HCT116 (cell line): ENCODE measurements around the gene RECK. TPM values are rescaled to one million over a fixed set of nuclear protein-coding genes. Genes with fewer than 3 reads are reported as not detected.

Experiments used
- ATAC-seq: fragments of 200-7000 bp; cut with Tn5 transposase; 2 replicates; pipeline ENCODE4 v1.9.1; 2020; ENCODE audit warnings: mild to moderate bottlenecking, moderate library complexity
- BruUV-seq: library from RNA; stranded (reverse); fragments of 400-500 nt; replicated peaks from 2 replicates; lab custom pipeline; 2021; lab: Mats Ljungman, UMichigan
- CTCF ChIA-PET: fragments of 300-600 bp; sonication (Branson Sonifier 250); formaldehyde crosslinking; loops from one replicate; lab custom pipeline; 2021; ENCODE audit warnings: antibody characterized with exemption; lab: Charles Lee
- POLR2A ChIA-PET: fragments of 300-600, 350-600 bp; sonication (Branson Sonifier 250); formaldehyde crosslinking; loops from one replicate; lab custom pipeline; 2021; ENCODE audit warnings: antibody characterized with exemption; lab: Charles Lee
- RAD21 ChIA-PET, 2 experiments: fragments of 300-600 bp; sonication (Branson Sonifier 250); formaldehyde crosslinking; loops; one replicate each; lab custom pipeline; 2023; ENCODE audit warnings: low total read pairs in 2 of 2; ENCODE audit not compliant: uncharacterized antibody in 2 of 2, unreplicated experiment in 2 of 2, low non-redundant PET in 1 of 2; lab: Charles Lee
- DNase-seq: peaks from one replicate; pipeline ENCODE4 v3.0.0-alpha.2; 2010; ENCODE audit warnings: low read depth, low spot score
- H2AFZ ChIP-seq: fragments of 200-600 bp; shearing (Covaris generic), sonication (generic); 2 replicates; pipeline ENCODE4 v1.6.1; 2017; ENCODE audit warnings: low read depth, mixed run types, mixed read lengths, antibody characterized with exemption, low read length; ENCODE audit not compliant: poor library complexity, severe bottlenecking
- H3K27ac ChIP-seq: 2 replicates; pipeline ENCODE4 v1.5.1; 2012; ENCODE audit warnings: low read depth, low read length
- H3K27me3 ChIP-seq: fragments of 200-600 bp; sonication (generic); 2 replicates; pipeline ENCODE4 v1.6.1; 2016; ENCODE audit warnings: mixed run types, low read length, mixed read lengths; ENCODE audit not compliant: insufficient read depth
- H3K36me3 ChIP-seq, 2 experiments: fragments of 200-500 bp in 1 of 2; fragments of 200-600 bp in 1 of 2; sonication (Bioruptor generic) in 1 of 2; sonication (generic) in 1 of 2; 2 replicates each; pipeline versions ENCODE4 v1.5.1 to v1.6.1; 2014 to 2016; ENCODE audit warnings: low read length in 2 of 2, inconsistent platforms in 1 of 2, mixed read lengths in 1 of 2, mixed run types in 1 of 2; ENCODE audit not compliant: insufficient read depth in 2 of 2, control insufficient read depth in 1 of 2
- H3K4me1 ChIP-seq, 2 experiments: fragments of 200-600 bp in 1 of 2; sonication (generic) in 1 of 2; 2 replicates each; pipeline versions ENCODE4 v1.5.1 to v1.6.1; 2012 to 2017; ENCODE audit warnings: low read length in 2 of 2, inconsistent platforms in 1 of 2, mild to moderate bottlenecking in 1 of 2, mixed read lengths in 1 of 2, mixed run types in 1 of 2, moderate library complexity in 1 of 2; ENCODE audit not compliant: insufficient read depth in 2 of 2, control insufficient read depth in 1 of 2
- H3K4me2 ChIP-seq: fragments of 200-600 bp; sonication (generic); 2 replicates; pipeline ENCODE4 v1.6.1; 2017; ENCODE audit warnings: mixed run types, low read length, mixed read lengths
- H3K4me3 ChIP-seq, 2 experiments: fragments of 200-600 bp in 1 of 2; sonication (generic) in 1 of 2; replicated peaks in 1 of 2; 2 replicates each; pipeline ENCODE4 v1.5.1; 2011 to 2016; ENCODE audit warnings: low read length in 2 of 2, control low read depth in 1 of 2, low read depth in 1 of 2, mild to moderate bottlenecking in 1 of 2, mixed read lengths in 1 of 2, mixed run types in 1 of 2
- H3K79me2 ChIP-seq: fragments of 200-600 bp; sonication (generic); 2 replicates; pipeline ENCODE4 v1.6.1; 2017; ENCODE audit warnings: mild to moderate bottlenecking, mixed run types, low read length, moderate library complexity, mixed read lengths; ENCODE audit not compliant: insufficient read depth
- H3K9ac ChIP-seq: fragments of 200-600 bp; sonication (generic); 2 replicates; pipeline ENCODE4 v1.6.1; 2016; ENCODE audit warnings: low read length, mixed read lengths
- H3K9me2 ChIP-seq: fragments of 200-600 bp; sonication (generic), shearing (Covaris generic); 2 replicates; pipeline ENCODE4 v1.6.1; 2017; ENCODE audit warnings: mixed run types, mild to moderate bottlenecking, moderate library complexity; ENCODE audit not compliant: insufficient read depth
- H3K9me3 ChIP-seq, 2 experiments: fragments of 200-500 bp in 1 of 2; fragments of 200-600 bp in 1 of 2; sonication (Bioruptor generic) in 1 of 2; sonication (generic) in 1 of 2; 2 replicates each; pipeline ENCODE4 v1.6.1; 2014 to 2017; ENCODE audit warnings: low read length in 2 of 2, mixed read lengths in 2 of 2, inconsistent platforms in 1 of 2, low read depth in 1 of 2, mild to moderate bottlenecking in 1 of 2, mixed run types in 1 of 2, moderate library complexity in 1 of 2; ENCODE audit not compliant: control insufficient read depth in 1 of 2, insufficient read depth in 1 of 2
- H4K20me1 ChIP-seq: fragments of 200-600 bp; sonication (generic), shearing (Covaris generic); 2 replicates; pipeline ENCODE4 v1.6.1; 2017; ENCODE audit warnings: mixed run types, mild to moderate bottlenecking, moderate library complexity; ENCODE audit not compliant: insufficient read depth
- EZH2 ChIP-seq: fragments of 200-600 bp; sonication (generic); IDR thresholded peaks from 2 replicates; pipeline ENCODE4 v1.6.1; 2017; ENCODE audit warnings: antibody characterized with exemption, mixed run types
- REST ChIP-seq: IDR thresholded peaks from 2 replicates; pipeline ENCODE4 v1.6.1; 2012; ENCODE audit warnings: low read depth
- SIN3A ChIP-seq: IDR thresholded peaks from 2 replicates; pipeline ENCODE4 v1.6.1; 2012; ENCODE audit warnings: low read depth
- SP1 ChIP-seq: IDR thresholded peaks from 2 replicates; pipeline ENCODE4 v1.6.1; 2012; ENCODE audit warnings: low read depth
- TCF7L2 ChIP-seq: IDR thresholded peaks from 2 replicates; pipeline ENCODE4 v1.7.0; 2011; ENCODE audit warnings: borderline replicate concordance, inconsistent platforms; ENCODE audit not compliant: insufficient read depth, insufficient read length; ENCODE audit errors: extremely low read depth
- YY1 ChIP-seq: IDR thresholded peaks from 2 replicates; pipeline ENCODE4 v1.6.1; 2011; ENCODE audit warnings: low read length, low read depth, moderate library complexity, mild to moderate bottlenecking; ENCODE audit not compliant: insufficient replicate concordance; ENCODE audit errors: extremely low read depth
- ZFX ChIP-seq: fragments of 450-650 bp; IDR thresholded peaks from 2 replicates; pipeline ENCODE4 v1.6.1; 2017
- intact Hi-C: fragments of 100-400 bp; cut with micrococcal nuclease; formaldehyde crosslinking; loops from 2 replicates; pipeline ENCODE4 v1.10.0; 2022
- total RNA-seq: library from RNA; stranded (reverse); gene quantifications from one replicate; pipeline ENCODE4 v1.2.1, GENCODE V29; 2021; ENCODE audit not compliant: unreplicated experiment

The RECK gene
- total RNA-seq, 1 experiment from 2014 or later, result 3.8 TPM

GRCh38 chr9:36146651-36147050, 109.9 kb downstream of the RECK start (continued):
- no peak for TF ChIP-seq REST
- TF ChIP-seq YY1, result no peak
- TF ChIP-seq EZH2, result no peak
- no peak for TF ChIP-seq SP1

- Histone ChIP-seq H2AFZ (no peak overlapping the region), H3K27ac (no peak overlapping the region), H3K9me3 (peaks cover 0 to 3% of the 10 kb centered on the region in 2 experiments; a peak in 1 of 4 replicates), H3K4me1 (peaks cover 7 to 12% of the 10 kb centered on the region in 2 experiments), H3K79me2 (no peaks in the 10 kb centered on the region), H3K27me3 (no peaks in the 10 kb centered on the region), H3K4me2 (no peak overlapping the region), H3K9ac (no peak overlapping the region), H4K20me1 (no peaks in the 10 kb centered on the region), H3K4me3 (no peak overlapping the region), H3K9me2 (no peaks in the 10 kb centered on the region), H3K36me3 (no peaks in the 10 kb centered on the region)
- intact Hi-C loops, result no loop called here
- DNase-seq (no peak), ATAC-seq (no peak)
- POLR2A ChIA-PET, result no interaction called here
- BruUV-seq, result no TSS peak
- CTCF ChIA-PET, result no interaction called here
- TF ChIP-seq ZFX, result no peak
- no peak for TF ChIP-seq TCF7L2
- TF ChIP-seq SIN3A, result no peak
- RAD21 ChIA-PET, result no interaction called here
Observed at GRCh38 chr9:36147441-36148175, 110.9 kb downstream of the RECK start.
